GM19395 (cell line): ENCODE measurements around the gene ZNF311.

Experiments
- ATAC-seq: cut with Tn5 transposase; IDR thresholded peaks from one replicate; pipeline ENCODE4 v1.9.1; 2021; ENCODE audit warnings: mild to moderate bottlenecking, moderate library complexity; ENCODE audit not compliant: unreplicated experiment

The ZNF311 gene

DNA sequence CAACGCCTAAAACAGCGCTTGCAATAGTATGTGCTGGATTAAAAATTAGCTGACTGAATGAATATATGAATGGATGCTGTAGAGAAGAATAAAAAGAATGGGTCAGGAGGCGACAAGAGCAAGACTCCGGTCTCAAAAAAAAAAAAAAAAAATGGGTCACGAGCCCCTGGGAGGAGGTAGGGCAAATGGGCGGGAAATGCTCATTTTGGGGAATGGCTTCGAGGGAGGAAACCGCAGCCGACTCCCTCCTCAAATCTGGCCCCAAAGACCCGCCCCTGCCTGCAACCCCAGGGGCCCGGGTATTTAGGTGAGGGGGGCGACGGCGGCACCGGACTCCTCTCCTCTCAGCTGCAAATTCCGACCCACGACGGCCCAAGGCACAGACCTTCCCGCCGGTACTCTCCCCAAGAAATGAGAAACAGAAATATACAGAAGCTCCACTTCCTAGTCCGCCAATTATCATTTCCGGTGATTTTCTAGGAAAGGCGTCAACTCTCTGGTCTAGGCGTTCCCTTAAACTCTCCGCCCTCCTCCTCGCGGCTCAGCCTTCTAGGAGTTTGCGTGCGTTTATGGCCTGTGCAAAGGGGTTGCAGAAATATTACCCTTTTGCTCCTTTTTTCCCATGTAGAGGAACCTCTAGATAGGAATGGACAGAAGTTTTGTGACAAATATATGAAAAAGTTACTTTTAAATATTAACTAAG lies at the start of gene ZNF311:
Gene ZNF311 (minus strand): TSS at position 133 of the 703 bp plus-strand sequence. CDS start 1,361 bp downstream, outside the sequence.
- ATAC-seq = no peak

DNA sequence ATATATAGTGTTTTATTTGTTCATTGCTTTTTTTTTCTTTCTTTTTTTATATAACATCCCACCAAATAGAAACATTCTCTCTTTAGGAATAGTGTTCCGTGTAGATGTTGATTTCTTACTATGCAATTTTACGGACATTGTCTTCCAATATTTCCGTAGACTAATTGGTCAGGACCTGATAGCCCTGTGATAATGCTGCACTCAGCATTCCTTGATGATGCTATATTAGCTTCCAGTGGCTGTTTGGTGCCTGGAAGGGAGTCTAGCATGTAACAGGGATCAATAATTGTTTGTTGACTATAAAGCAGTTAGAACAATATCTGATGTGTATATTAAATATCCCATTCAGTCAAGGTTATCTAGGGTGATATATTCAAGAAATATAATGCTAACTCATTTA lies 46.6 kb upstream of the ZNF311 start:
- ATAC-seq = no peak

DNA sequence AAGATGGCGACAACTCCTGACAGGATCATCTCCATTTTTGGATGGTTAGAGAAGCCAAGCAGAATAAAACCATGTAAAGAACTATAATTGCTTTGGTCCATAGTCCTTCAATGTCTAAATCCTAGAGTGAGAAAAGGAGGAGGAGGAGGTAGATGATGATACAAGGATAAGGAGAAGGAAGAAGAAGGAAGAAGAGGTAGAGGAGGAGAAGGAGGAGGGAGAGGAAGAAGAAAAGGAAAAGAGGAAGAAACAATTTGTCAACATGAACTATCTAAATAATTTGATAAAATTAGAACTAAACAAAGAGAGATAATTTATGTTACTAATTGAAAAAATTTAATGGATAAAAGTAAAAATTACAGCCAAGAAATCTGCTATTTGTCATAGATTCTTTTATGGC lies 40.0 kb upstream of the ZNF311 start, which contains the start of gene OR2W1:
Gene OR2W1 (minus strand): TSS at position 101 of the 400 bp plus-strand sequence. CDS start 0 bp downstream, at position 101.
- ATAC-seq = no peak

DNA sequence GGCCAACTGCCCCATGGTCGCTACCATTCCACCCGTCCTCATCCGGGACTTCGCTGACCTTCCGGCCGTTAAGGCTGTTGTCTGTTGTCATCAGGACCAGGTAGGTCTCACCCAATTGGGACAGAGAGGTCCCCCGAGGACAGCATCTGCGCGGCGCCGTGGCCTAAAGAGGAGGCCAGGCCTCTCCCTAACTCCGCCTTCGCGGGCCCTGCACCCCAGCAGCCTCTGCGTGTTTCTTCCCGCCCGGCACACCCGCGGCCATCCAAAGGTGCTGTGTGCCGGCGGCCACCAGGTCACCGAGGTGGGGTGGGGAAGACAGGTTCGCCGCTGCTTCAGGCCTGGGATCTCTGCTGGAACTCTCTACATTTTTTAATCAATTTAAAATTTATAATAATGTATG lies 30.8 kb upstream of the ZNF311 start:
- no peak for ATAC-seq

DNA sequence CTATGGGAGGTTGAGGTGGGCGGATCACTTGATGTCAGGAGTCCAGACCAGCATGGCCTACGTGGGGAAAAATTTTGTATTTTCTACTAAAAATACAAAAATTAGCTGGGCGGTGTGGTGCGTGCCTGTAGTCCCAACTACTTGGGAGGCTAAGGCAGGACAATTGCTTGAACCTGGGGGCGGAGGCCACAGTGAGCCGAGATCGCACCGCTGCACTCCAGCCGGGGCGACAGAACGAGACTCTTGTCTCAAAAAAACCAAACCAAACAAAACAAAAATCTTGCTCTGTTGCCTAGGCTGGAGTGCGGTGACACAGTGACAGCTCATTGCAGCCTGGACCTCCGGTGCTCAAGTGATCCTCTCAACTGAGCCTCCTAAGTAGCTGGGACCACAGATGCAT lies 23.7 kb upstream of the ZNF311 start:
- ATAC-seq = no peak

DNA sequence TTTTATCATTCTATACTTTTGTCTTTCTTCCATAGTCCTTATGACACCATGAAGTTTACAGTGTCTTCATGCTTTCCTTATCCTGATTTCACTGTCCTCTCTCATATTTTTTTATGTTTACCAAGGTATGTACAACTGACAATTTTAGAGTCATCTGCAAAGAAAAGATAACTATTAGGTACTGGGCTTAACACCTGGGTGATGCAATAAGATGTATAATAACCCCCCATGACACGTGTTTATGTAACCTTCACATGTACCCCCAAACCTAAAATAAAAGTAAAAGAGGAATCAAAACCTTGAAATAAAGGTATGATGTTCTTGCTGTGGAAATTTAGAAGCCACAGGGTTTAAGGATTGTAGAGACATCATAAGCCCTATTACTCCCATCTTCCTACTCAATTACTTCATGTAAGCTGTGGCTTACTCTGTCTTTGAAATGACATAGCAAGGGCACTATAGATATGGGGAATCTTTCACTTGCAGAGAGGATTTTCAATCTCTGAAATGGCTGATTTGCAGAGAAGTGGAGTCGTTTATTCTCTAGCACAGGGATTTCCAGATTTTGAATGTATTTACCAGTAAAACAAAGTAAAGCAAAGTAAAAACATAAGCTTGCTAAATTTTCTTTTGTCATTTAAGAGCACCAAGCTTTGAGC lies 20.9 kb upstream of the ZNF311 start:
- ATAC-seq = no peak

DNA sequence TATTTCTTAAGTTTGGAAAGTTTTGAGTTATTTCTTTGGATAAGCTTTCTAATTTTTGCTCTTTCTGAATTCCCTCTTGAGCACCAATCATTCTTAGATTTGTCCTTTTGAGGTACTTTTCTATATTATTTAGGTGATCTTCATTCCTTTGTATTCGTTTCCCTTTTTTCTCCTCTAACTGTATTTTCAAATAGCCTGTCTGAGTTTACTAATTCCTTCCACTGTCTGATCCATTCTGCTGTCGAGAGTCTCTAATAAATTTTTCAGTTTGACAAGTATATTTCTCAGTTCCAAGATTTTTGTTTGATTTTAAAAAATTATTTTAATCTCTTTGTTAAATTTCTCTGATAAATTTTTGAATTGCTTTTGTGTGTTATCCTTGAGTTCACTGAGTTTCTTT lies 16.3 kb upstream of the ZNF311 start:
- no peak for ATAC-seq

DNA sequence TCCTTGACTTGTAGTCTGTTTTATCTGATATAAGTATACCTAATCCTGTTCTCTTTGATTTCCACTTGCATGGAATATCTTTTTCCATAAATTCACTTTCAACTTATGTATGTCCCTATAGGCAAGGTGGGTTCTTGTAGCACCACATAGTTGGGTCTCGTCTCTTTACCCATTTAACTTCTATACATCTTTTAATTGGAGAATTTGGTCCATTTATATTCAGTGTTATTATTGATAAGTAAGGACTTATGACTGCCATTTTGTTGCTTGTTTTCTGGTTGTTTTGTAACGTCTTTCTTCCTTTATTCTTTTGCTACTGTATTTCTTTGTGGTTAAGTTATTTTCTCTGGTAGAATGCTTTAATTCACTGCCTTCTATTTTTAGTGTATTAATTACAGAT lies 14.5 kb upstream of the ZNF311 start:
- ATAC-seq = no peak

DNA sequence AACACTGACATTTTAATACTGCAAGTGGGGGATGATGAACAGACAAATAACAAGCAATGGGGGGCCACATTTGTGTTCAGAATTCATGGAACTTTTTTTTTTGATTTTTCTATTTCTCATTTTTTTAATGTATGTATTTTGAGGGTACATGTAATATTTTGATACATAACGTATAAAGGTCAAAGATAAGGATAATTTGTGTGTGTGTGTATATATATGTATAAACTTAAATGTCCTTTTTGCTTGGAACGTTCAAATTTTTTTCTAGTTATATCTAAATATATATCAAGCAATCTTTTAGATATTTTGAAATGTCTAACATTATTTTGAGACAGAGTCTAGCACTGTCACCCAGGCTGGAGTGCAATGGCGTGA lies 12.3 kb upstream of the ZNF311 start:
- ATAC-seq = no peak

DNA sequence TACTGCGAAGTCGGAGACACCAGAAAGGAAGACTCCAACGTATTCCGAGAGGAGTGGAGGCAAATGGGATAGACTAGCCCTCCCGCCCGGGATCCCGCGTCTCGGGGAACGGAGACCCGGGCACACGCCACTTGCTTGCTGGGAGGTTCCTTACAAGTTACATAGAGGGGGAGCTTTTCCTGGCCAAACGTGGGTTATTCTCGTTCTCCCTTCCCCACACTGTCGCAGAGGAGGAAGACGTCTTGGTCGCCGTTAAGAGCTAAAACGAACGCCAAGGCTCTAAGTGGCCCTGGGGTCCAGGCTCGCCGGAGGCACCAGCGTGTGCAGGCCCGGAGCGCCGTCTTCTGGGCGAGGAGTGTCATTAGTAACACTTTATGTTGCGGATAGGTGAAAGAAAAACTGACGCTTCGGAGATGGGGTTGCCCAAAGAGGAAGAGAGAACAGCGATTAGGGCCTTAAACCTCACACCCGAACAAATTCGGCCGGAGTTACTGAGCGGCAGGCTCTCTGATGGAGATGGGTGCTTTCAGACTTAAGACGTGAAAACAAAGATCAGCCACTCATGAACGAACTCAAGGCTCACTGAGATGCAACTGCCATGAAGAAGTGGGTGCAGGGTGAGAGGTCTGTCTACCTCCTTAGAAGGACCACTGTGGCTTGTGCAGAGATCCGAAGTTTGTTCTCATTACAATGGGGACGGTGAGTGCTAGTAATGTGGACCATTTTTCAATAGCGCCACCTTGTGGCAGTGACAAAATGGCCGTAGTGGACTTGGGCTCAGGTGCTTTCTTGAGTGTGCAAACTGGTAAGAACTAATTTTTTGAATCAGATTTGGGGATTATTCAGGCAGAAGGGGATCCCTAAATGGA lies 11.7 kb upstream of the ZNF311 start:
- peak; percentile 92 for ATAC-seq

DNA sequence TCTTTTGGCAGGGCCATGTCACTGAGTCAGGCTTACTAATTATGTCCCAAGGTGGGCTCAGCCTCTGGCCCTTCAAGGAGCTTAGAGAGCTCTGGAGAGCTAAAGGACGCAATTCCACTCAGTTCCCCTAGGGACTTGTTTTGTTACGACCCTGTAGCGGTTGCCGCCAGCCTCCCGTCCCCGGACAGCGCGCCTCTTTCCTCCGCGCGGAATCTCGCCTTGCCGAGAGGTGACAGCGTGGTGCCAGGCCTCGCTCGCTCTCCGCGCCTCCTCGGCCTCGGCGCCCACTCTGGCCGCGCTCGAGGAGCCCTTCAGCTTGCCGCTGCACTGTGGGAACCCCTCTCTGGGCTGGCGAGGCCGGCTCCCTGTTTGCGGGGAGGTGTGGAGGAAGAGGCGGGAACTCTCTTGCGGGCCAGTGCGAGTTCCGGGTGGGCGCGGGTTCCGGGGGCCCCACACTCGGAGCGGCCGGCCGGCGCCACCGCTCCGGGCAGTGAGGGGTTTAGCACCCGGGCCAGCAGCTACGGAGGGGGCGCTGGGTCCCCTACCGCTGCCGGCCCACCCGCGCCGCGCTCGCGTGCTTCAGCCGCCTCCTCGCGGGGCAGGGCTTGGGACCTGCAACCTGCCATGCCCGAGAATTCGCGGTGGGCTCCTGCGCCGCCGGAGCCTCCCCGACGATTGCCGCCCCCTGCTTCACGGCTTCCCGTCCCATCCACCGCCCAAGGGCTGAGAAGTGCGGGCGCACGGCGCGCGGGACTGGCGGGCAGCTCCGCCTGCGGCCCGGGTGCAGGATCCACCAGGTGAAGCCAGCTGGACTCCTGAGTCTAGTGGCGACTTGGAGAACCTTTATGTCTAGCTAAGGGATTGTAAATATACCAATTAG lies 9.9 kb upstream of the ZNF311 start:
- no peak for ATAC-seq

DNA sequence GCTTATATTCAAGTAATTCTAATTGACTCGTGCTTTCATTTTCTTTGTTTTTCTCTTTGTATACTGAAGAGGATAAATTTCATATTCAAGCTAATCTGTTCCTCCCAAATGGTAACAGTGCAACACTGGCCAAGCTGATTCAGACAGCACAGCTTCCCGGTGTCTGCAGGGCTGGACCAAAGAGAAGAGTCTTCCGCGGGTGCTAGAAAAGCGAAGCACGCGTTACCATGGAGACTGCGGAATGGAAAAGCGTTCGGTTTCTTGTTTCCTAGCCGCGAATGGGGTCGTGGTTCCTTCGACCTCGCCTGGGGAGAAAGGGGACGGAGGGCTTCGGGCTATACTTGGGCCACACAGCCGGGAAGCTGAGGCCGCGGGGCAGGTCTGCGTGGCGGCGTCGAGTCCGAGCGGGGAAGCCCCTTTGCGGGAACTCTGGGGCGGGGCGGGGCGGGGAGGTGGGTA lies 6.2 kb upstream of the ZNF311 start:
- ATAC-seq = no peak

DNA sequence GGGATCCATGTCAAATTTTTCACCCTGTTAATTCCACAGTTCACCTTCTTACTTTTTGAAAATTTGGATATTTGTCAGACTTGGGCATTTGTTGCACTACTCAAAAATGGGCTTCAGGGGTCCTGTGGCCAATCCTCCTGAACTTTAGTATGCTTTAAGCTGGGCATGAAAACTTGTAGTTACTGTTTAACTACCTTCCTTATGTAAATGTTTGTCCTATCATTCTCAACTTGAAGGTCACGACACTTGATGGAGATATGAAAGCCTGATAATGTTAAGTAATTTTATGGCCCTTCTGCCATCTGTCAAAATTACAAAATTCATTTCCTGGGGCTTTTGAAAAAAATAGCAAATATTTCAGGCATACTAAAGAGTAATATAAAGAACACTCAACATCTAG lies 4.2 kb upstream of the ZNF311 start:
- ATAC-seq = no peak

DNA sequence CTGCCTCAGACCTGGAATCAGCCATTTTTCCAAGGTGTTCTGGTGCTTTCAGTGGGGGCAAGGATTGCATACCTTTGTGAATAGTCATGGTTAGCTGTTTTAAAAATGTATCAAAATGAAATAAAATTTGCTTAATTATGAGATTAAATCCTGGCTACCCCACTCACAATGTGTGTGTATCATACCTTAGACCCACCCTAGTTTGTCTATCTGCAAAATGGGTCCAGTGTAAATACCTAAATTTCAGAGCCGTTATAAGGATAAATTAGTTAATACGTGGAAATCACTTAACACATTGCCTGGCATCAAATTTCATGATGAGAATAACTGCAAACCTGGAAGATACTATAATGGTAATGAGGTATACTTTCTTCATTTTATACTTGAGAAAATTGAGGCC lies 3.0 kb upstream of the ZNF311 start:
- ATAC-seq = no peak

DNA sequence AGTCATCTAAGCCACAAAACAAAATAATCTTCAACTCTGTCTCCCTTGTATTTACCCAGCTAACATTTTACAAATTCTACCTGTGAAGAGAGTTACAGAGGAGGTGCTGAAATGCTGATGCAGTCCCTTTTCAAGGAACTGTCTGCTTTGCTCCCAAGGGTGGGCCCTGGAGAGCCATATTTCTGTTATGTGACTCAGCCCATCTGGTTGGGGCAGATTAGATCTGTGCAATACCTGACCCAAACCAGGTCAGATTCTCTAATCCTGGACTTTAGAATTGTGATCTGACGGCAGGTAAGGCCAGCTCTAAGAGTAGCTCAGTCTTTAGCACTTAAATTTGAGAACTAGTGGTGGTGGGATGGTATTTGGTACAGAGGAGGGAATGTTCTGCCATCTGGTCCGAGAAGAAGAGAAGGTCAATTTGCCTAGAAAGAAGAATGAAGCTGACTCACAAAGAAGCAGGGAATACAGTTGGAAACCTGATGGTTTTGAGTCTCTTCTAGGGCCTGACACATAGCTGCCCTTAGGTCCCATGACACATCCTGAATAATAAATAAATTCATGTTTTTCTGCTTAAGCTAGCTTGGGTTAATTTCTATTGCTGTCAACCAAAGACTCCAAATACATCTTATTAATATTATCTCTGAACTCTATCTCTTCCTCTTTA lies 8.1 kb downstream of the ZNF311 start:
- no peak for ATAC-seq

DNA sequence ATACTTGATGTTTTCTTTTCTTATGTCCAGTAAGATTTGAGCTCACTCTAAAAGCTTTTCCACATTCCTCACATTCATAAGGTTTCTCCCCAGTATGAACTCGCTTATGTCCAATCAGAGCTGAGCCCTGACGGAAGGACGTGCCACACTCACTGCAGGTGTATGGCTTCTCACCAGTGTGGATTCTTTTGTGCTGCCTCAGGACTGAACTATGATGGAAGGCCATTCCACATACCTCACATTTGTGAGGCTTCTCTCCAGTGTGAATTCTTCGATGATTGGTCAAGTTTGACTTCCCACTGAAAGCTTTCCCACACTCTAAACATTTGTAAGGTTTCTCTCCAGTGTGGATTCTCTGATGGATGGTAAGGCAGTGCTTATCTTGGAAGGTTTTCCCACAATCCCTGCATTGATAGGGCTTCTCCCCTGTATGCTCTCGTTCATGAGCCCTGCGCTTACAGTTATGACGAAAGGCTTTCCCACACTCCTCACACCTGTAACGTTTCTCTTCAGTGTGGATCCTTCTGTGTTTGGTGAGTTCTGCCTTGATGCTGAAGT lies 9.9 kb downstream of the ZNF311 start:
- no peak for ATAC-seq

DNA sequence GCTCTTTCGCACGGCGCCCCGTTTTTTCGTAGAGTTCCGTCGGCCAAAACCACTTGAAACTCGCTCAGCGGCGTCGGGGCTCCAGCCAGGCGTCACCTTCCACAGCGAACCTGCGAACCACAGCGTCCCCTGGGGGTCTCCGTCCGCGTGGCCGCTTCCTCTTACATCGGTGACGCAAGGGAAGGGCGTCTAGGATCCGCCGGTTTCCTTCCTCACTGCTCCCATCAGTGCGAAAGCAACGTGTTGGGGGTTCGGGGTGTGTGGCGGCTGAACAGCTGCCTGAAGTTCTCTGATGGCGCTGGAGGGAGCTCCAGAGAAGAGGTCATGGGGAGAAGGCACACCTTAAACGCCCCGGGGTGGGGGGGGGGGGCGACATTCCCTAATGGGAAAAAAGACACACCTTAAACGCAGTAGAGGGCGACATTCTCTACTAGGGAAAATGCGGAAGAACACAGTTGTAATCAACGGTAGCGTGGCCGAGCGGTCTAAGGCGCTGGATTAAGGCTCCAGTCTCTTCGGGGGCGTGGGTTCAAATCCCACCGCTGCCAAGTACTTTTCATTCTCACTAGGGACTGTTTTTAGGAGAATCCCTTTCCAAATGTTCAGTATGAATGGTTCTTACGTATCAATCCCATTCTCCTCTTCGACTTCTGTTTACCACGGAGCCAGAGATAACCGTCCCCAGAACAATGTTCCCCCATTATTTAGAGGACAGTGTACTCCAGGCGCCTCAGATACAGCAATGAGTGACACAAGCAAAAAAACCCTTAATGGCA lies 16.4 kb downstream of the ZNF311 start:
- no peak for ATAC-seq

DNA sequence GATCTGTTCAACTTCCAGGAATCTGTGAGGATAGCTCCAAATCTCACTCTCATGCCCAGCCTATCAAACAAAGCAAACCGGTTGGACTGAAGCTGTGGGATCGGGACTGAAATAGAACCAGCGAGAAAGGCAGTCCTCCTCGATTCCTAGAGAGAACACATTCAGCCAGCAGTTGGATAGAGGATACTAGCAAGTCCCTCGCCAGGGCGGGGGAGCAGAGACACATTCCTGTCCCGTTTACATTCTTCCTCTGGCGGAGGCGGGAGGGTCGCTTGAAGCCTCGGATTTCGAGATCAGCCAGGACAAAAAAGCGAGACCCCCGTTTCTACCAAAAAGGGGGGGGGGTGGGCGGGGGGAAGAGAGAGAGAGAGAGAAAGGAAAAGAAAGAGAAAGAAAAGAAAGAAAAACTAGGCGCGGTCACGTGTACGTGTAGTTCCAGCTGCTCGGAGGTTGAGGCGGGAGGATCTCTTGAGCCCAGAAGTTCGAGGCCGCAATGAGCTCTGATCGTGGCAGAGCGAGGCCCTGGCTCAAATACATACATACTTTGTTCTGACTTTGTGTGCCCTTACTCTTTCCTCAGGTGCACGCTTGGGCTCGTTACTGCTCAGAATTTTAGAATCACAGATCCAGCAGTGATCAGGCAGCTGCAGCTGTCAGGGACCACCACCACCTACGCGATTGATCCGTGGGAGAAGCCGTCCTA lies 19.5 kb downstream of the ZNF311 start:
- no peak for ATAC-seq
